Spleen (tissue), 11 donors: ENCODE data around the gene GJD2. TPM values are rescaled to one million over a fixed set of nuclear protein-coding genes. Genes with fewer than 3 reads are reported as not detected.

ENCODE experiments used
- DNase-seq: peaks from one replicate; pipeline ENCODE4 v3.0.0-alpha.2; 2020
- H3K27ac ChIP-seq, 8 donors: fragments of 200-600 bp; sonication (generic) in 7 of 8; 1 replicate in 4 of 8; 2 replicates in 4 of 8; pipeline versions ENCODE4 v1.5.0 to v1.8.0; 2016 to 2021; ENCODE audit warnings: inconsistent platforms in 4 of 8, mild to moderate bottlenecking in 4 of 8, moderate library complexity in 1 of 8
- H3K27me3 ChIP-seq, 7 donors: fragments of 200-600 bp; sonication (generic) in 6 of 7; replicated peaks in 1 of 7; 1 replicate in 4 of 7; 2 replicates in 3 of 7; pipeline versions ENCODE4 v1.5.0 to v1.8.0; 2016 to 2021; ENCODE audit warnings: inconsistent platforms in 3 of 7, mild to moderate bottlenecking in 1 of 7
- H3K36me3 ChIP-seq, 6 donors: fragments of 200-600 bp; sonication (generic) in 5 of 6; 1 replicate in 4 of 6; 2 replicates in 2 of 6; pipeline versions ENCODE4 v1.5.0 to v1.8.0; 2016 to 2021; ENCODE audit warnings: inconsistent platforms in 2 of 6
- H3K4me1 ChIP-seq, 6 donors: fragments of 200-600 bp; sonication (generic) in 5 of 6; 1 replicate in 3 of 6; 2 replicates in 3 of 6; pipeline versions ENCODE4 v1.5.0 to v1.8.0; 2016 to 2021; ENCODE audit warnings: inconsistent platforms in 3 of 6
- H3K4me3 ChIP-seq, 8 donors: fragments of 200-600 bp; sonication (generic) in 7 of 8; 1 replicate in 4 of 8; 2 replicates in 4 of 8; pipeline versions ENCODE4 v1.5.0 to v1.8.0; 2016 to 2021; ENCODE audit warnings: inconsistent platforms in 4 of 8, mild to moderate bottlenecking in 4 of 8, moderate library complexity in 2 of 8
- H3K9me3 ChIP-seq, 8 donors: fragments of 200-600 bp; sonication (generic) in 7 of 8; 1 replicate in 4 of 8; 2 replicates in 4 of 8; pipeline versions ENCODE4 v1.5.0 to v1.8.0; 2016 to 2021; ENCODE audit warnings: inconsistent platforms in 4 of 8
- CTCF ChIP-seq, 11 experiments: fragments of 200-600 bp in 7 of 11; fragments of 450-650 bp in 4 of 11; sonication (generic) in 4 of 11; IDR thresholded peaks in 8 of 11; conservative IDR thresholded peaks in 3 of 11; 1 replicate in 7 of 11; 2 replicates in 4 of 11; pipeline versions ENCODE4 v1.4.0 to v1.8.0; 2016 to 2021; ENCODE audit warnings: antibody characterized with exemption in 11 of 11, inconsistent platforms in 4 of 11, mild to moderate bottlenecking in 1 of 11
- POLR2A ChIP-seq, 3 donors: fragments of 450-650 bp; IDR thresholded peaks; one replicate each; pipeline ENCODE4 v1.5.1; 2017; ENCODE audit warnings: antibody characterized with exemption in 3 of 3, mild to moderate bottlenecking in 1 of 3
- POLR2AphosphoS5 ChIP-seq, 3 donors: sonication (generic); formaldehyde crosslinking; IDR thresholded peaks; one replicate each; pipeline ENCODE4 v1.5.1; 2017; ENCODE audit warnings: antibody characterized with exemption in 3 of 3
- WGBS, 5 donors: extraction: QIAGEN DNeasy Blood & Tissue Kit in 3 of 5; methylation state at CpG; one replicate each; pipeline versions ENCODE4 v1.1.5 to v1.1.7; 2013 to 2018; 5-methylcytosine and 5-hydroxymethylcytosine counted together
- intact Hi-C: fragments of 100-400 bp; cut with DNase I; formaldehyde crosslinking; loops from one replicate; pipeline ENCODE4 v1.15.0; 2023; ENCODE audit warnings: low total_unique reads
- polyA plus RNA-seq, 3 donors: library from polyadenylated mRNA; stranded (reverse); fragments of 200-250 nt; gene quantifications; one replicate each; pipeline ENCODE4 v1.2.1, GENCODE V29; 2013
- total RNA-seq, 7 donors: library from RNA; depleted of rRNA in 3 of 7; stranded (reverse); fragments of >200 nt in 3 of 7; fragmentation: NEBNext Ultra II Directional in 4 of 7; extraction: Animal tissue kit (Norgen Biotek cat#: 25700) in 4 of 7; gene quantifications; one replicate each; pipeline versions ENCODE4 v1.1.0 to v1.2.1, GENCODE V29; 2016 to 2021
- donor health status: healthy with polysubstance abuse.
- donor health status: DM: no; HTN: no; CAD: no; lungs with moderate emphysema.
- donor health status: DM: no; HTN: no; CAD: no.
- donor health status: Bipolar disorder and iron deficiency.
- donor health status: healthy.
- donor health status: DM: no; HTN: no; CAD: no.
- donor health status: DM: yes; HTN: yes; CAD: no.

GJD2 gene
- total and polyA plus RNA-seq, 10 donors, result 0.02 TPM; not detected in 9

- H3K9me3 ChIP-seq, result no peaks in the 10 kb centered on the region
- 21 to 36% (median 28%) methylated on average over 27 to 33 of the region's 33 CpGs for WGBS, 5 donors
- no peaks in the 10 kb centered on the region for H3K36me3 ChIP-seq
- peaks cover 0 to 74% (median 31%) of the 10 kb centered on the region in 7 donors for H3K27me3 ChIP-seq
- intact Hi-C loops, result no loop called here
- no peak overlapping the region for H3K4me3 ChIP-seq
- H3K4me1 ChIP-seq, result peaks cover 0 to 14% (median 4%) of the 10 kb centered on the region in 6 donors
- no peak for TF ChIP-seq POLR2A (IDR thresholded peaks at IDR 0.05)
- no peak for TF ChIP-seq POLR2AphosphoS5 (IDR thresholded peaks at IDR 0.05)
- H3K27ac ChIP-seq, result no peak overlapping the region
- DNase-seq, result no peak
Measured at GRCh38 chr15:34794590-34795206, 39.9 kb upstream of the GJD2 start.

GRCh38 chr15:34793901-34794300, 39.1 kb upstream of the GJD2 start:
- Histone ChIP-seq H3K4me1 (peaks cover 0 to 9% (median 3%) of the 10 kb centered on the region in 6 donors), H3K9me3 (no peaks in the 10 kb centered on the region), H3K36me3 (no peaks in the 10 kb centered on the region), H3K27me3 (peaks cover 0 to 71% (median 31%) of the 10 kb centered on the region in 7 donors), H3K4me3 (no peak overlapping the region), H3K27ac (no peak overlapping the region)
- WGBS, 5 donors, result 32 to 51% (median 34%) methylated on average over 2 of the region's 2 CpGs
- TF ChIP-seq CTCF (IDR thresholded peaks at IDR 0.05 in 8 of 11, conservative IDR thresholded peaks at IDR 0.05 in 3 of 11) (no peak), POLR2AphosphoS5 (IDR thresholded peaks at IDR 0.05) (no peak), POLR2A (IDR thresholded peaks at IDR 0.05) (no peak)
- no peak for DNase-seq
- intact Hi-C loops, result no loop called here

- Histone ChIP-seq H3K27ac (no peak overlapping the region), H3K36me3 (no peaks in the 10 kb centered on the region), H3K4me3 (no peak overlapping the region), H3K27me3 (peaks cover 0 to 68% (median 31%) of the 10 kb centered on the region in 7 donors), H3K4me1 (peaks cover 0 to 9% (median 3%) of the 10 kb centered on the region in 6 donors), H3K9me3 (no peaks in the 10 kb centered on the region)
- DNase-seq, result no peak
- WGBS, 5 donors, result 81 to 94% (median 87%) methylated on average over 7 to 9 of the region's 9 CpGs
- no peak for TF ChIP-seq CTCF (IDR thresholded peaks at IDR 0.05 in 8 of 11, conservative IDR thresholded peaks at IDR 0.05 in 3 of 11)
- no peak for TF ChIP-seq POLR2A (IDR thresholded peaks at IDR 0.05)
- TF ChIP-seq POLR2AphosphoS5 (IDR thresholded peaks at IDR 0.05), result no peak
- intact Hi-C loops, result no loop called here
Measured at GRCh38 chr15:34793071-34793470, 38.3 kb upstream of the GJD2 start.

- H3K27me3 ChIP-seq, result peaks cover 0 to 54% (median 29%) of the 10 kb centered on the region in 7 donors
- no peaks in the 10 kb centered on the region for H3K36me3 ChIP-seq
- DNase-seq, result no peak
- TF ChIP-seq POLR2AphosphoS5 (IDR thresholded peaks at IDR 0.05) (no peak), POLR2A (IDR thresholded peaks at IDR 0.05) (no peak), CTCF (IDR thresholded peaks at IDR 0.05 in 8 of 11, conservative IDR thresholded peaks at IDR 0.05 in 3 of 11) (no peak)
- H3K9me3 ChIP-seq, result no peaks in the 10 kb centered on the region
- no peak overlapping the region for H3K4me3 ChIP-seq
- peaks cover 0 to 9% (median 3%) of the 10 kb centered on the region in 6 donors for H3K4me1 ChIP-seq
- intact Hi-C loops, result no loop called here
- WGBS, 5 donors, result 55 to 80% (median 73%) methylated on average over 3 of the region's 3 CpGs
- no peak overlapping the region for H3K27ac ChIP-seq
Measured at GRCh38 chr15:34791701-34792100, 36.9 kb upstream of the GJD2 start.
